HTERT RPE-1 (cell line): ENCODE measurements around the gene USP40.

Experiments used
- in situ Hi-C: fragments of 300-500 bp; cut with MboI; formaldehyde crosslinking; loops from 4 replicates; pipeline ENCODE4 v1.14.3; 2020; ENCODE audit warnings: low sequenced_read_pairs

The USP40 gene

DNA sequence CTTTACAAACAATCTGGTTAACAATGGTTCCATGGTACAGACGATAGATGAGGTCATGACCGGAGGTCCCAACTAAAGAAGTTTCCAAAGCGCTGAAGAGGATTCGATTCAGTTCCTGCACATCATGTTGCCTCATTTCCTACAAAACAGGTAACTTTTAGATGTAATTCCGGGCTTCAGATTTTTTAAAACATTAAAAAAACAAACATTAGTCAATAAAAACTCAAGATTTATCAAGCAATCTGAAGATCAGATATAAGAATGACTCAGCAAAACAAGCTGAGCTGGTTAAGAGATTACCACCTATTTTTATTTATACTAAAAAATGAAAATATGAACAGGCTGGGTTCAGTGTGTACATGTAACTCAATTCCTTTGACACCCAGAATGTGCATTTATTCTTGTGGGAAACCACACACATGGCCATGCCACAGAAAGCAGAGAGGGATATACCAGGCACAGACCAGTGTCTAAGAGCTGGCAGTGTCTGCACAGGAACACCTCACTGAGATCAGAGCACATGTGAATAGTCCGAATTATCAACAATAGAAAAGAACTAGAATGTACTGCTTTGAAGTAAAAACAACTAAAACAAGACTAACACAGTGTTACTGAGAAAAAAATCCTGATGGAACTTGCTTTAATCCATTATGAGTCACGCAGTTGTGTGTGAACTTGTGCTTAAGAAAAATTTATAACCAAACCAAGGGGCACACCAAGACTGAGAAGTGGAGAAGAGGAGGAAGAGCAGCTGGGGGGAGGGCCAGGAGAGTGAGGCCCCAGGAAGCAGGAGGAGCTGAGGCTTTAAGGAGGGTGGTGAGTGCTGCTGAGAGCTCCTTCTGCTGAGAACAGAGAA is 9.5 kb downstream of the USP40 start:
- in situ Hi-C loops = no loop called here

DNA sequence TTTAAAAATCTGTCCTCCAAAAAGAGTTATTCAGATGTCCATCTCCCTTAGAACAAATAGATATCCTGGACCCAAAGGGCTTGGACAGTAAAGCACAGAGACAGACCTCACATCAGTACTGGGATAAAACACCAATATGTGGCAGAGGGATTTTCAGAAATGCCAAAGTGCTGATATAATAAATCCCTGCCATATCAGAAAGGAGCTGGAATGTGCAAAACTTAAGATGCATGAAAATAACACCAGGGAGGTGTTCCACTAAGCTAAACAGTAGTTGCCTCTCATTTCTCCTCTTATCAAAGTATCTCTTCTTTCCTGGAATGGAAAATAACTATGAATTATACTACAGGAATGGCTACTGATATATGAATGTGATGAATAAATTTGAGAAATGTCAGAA is 13.2 kb downstream of the USP40 start:
- in situ Hi-C loops = no loop called here

DNA sequence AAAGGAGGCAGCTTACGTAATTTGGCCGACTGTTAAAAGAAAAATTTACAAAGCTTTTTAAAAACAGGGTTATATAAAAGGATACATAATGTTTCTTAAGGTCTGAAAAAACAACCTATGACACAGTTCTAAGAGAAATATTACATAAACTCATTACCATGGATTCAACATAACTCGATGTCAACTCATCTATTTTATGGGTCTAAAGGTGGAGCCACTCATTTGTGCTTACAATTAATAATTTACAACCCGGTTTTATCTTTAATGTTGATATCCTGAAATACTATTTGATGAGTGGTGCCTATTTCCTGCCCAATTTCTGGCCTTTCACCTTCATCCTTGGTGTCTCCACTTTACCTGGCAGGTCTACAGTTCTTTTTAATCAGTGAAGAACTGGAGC is 15.1 kb downstream of the USP40 start:
- in situ Hi-C loops = no loop called here

DNA sequence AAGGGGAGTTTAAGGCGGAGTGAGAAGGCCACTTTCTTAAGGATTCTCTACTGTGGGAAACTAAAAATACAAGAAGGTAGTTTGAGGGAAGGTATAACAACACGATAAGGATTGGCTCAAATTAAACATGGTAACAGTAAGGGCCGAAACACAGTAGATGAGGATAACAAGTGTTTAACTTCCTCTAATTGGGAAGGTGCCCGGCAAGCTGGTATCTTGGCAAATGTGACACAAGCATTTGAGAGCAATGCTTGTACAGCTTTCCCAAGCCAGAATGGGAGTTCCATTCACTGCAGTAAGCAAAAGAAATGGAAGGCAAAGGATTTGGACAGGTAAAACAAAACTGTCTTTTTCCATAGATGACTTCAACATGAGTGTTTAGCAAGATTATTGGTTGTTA is 19.8 kb downstream of the USP40 start:
- in situ Hi-C loops = no loop called here

DNA sequence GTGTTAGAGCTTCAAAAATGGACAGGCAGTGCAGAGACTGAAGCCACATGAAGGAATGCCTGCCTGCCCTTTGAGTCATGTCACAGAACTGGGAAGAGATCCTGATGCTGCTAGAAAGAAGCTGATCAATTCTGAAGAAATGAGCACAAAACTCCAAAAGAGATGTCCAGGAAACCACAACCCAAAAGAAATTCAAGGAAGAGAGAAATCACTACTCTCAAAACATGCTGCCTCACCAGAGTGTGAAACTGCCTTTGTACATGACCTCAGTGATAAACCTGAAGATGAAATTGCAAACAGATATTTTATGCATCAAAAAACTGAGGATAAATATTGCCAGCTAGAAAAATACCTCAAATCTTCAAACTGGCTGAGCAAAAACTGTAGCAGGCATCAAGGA is 20.5 kb downstream of the USP40 start:
- in situ Hi-C loops = no loop called here

DNA sequence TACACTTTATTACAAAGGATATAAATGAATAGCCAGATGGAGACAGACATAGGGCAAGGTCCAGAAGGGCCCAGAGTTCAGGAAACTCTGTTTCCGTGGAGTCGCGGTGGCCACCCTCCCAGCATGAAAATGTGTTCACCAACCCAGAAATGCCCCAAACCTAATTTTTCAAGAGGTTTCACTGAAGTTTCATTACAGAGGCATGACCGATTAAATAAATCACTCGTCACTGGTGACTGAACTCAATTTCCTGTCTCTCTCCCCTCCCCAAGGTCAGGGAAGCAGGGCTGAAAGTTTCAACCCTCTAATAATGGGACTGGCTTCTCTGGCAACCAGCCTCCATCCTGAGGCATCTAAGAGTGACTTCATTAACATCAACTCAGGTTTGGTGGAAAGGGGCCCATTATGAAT is 22.4 kb downstream of the USP40 start:
- in situ Hi-C loops = no loop called here

DNA sequence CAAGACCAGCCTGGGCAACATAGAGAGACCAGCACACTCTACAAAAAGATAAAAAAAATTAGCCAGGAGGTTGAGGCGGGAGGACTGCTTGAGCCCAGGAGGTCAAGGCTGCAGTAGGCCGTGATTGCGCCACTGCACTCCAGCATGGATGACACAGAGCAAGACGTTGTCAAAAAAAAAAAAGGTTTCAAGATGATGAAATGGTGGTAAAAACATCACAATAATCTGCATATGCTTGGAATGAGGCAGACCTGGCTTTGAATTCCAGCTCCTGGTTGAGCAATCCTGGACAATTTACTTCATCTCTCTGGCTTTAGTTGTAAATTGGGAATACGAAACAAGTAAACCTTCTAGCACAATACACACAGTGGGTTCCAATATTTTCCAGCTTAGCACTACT is 24.1 kb downstream of the USP40 start:
- in situ Hi-C loops = no loop called here

DNA sequence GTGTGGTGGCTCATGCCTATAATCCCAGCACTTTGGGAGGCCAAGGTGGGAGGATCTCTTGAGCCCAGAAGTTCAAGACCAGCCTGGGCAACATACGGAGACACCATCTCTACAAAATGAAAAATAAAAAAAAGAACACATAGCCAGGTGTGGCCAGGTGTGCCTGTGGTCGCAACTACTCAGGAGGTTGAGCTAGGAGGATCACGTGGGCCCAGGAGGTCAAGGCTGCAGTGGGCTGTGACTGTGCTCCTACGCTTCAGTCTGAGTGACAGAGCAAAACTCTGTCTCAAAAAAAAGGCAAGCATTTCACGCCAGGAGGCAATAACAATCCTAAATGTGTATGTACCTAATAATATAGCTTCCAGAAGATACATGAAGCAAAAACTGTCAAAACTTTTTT is 27.8 kb downstream of the USP40 start:
- in situ Hi-C loops = no loop called here

DNA sequence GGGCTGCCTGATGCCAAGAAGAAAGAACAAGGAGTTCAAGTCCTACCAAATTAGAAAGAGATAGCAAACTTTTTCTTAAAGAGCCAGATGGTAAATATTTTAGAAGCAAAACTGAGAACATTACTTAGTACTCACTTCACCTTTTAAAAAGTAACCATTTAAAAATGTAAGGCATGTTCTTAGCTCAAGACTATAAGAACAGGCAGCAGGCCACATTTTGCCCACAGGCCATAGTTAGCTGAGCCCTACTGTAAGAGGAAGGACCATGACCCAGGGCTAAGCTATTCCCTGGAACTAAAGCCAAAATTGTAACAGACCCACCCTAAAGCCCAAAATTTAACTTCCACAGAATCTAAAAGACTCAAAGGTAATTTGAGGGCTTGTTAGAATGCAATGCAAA is 31.3 kb downstream of the USP40 start:
- in situ Hi-C loops = no loop called here

DNA sequence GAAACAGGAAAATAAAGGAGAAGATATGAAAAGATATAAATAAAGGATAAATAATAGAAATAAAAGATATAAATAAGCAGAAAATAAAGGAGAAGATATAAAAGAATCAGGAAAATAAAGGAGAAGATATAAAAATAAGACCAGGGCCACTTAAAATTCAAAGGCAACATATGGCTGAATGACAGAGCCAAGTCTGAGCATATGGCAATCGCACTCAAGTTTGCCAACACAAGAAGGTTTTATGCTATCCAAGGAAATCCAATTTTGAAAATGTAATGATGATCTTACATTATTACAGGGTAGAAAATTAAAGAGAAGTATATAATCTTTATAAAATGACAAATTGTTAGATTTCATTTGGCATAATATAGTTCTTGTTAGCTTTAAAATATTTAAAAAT is 33.6 kb downstream of the USP40 start:
- in situ Hi-C loops = no loop called here

DNA sequence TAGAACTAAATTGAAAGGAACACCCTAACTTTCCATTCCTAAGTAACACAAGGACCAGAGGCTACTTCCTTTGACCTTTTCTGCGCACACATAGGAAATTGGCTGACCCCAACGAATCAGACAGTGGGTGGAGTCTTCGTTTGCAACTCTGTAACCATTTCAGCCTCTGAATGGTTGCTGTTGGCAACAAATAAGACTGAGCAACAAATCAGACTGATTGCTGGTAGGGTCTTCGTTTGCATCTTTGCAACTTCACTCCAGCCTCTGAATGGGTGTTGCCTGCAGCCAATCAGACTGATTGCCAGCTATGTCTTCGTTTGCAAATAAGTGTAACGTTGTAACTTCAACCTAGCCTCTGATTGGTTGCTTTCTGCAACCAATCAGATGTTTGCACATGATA is 34.6 kb downstream of the USP40 start:
- in situ Hi-C loops = no loop called here

DNA sequence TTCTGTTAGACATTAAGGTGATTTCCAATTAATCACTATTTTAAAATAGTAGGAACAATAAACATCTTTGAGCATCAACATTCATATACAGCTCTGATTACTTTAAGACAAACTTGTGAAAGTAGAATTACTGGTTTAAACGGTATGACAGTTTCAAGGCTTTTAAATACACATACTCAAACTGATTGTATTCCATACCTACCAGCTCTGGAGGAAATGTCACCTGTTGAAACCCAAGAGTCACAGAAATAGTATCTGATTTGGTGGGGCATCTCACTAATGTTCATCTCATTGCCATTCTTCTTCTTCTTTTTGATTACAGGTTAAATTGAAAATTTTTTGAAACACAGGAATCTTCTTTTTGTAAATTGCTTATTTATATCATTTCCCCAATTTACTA is 36.2 kb downstream of the USP40 start:
- in situ Hi-C loops = no loop called here

DNA sequence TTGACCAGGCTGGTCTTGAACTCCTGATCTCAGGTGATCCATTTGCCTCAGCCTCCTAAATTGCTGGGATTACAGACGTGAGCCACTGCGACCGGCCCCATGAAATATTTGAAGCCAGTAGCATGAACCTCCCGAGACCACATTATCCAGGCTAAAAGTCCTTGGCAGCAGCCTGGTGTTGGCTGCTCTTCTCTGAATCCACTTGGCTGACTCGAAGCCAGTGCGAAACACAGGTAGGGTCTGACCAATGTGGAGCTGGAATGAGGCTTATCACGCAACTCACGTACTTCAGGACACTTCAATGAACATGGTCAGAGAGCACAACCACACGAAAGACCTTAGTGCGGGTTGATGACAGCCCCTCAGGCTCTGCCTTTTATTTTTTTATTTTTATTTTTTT is 38.4 kb downstream of the USP40 start:
- in situ Hi-C loops = no loop called here

DNA sequence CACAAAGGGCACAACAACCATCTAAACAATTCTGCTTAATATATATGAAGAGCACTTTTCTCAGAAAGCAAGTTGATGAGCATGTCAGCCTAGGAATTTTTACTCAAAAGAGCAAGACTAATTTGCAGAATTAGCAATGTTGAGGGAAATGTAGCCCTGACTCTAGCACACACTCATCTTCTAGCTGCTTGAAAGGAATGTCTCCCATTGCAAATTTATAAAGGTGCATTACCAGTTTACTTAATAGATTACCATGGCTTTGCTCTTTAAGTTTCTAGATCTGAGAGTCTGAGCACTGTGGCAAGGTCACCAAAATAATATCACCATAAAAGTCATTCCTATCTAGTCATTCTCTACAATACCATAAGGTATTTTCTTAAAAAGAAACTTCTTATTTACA is 40.8 kb downstream of the USP40 start:
- in situ Hi-C loops = no loop called here

DNA sequence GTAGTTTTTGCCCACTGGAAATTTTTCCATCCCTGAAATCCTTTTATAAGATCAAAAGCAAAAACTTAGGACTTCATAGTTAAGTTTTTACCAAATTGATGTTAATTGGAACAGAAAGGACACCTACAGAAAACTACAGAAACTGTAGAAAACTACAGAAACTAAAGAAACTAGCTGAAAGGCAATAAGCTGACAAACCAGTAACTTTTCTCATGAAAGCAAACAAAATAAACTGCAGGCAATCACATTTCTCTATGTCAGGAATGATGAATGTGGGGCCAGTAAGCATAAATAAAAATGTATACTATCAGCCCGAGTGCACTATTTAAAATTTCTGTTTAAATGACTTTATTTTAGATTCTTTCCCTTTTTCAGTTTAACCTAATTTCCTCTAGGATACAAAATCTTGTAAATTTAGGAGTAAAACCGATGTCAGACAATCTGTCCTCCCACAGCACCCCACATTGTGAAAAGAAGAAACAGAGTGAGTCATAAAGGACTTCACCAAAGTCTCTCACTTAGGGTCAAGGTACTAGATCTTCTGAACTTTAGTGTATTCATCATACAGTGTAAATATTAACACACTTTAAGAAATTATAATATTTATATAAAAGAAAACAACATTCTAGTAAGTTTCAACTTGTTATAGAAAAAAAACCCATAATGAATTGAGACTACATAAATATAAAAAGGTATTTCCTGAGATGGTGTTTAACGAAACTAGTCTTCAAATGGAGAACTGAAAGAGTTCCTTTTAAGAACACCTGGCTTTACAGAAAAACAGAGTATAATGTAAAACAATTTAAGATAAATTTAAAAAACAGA is 46.6 kb downstream of the USP40 start:
- in situ Hi-C loops = no loop called here

DNA sequence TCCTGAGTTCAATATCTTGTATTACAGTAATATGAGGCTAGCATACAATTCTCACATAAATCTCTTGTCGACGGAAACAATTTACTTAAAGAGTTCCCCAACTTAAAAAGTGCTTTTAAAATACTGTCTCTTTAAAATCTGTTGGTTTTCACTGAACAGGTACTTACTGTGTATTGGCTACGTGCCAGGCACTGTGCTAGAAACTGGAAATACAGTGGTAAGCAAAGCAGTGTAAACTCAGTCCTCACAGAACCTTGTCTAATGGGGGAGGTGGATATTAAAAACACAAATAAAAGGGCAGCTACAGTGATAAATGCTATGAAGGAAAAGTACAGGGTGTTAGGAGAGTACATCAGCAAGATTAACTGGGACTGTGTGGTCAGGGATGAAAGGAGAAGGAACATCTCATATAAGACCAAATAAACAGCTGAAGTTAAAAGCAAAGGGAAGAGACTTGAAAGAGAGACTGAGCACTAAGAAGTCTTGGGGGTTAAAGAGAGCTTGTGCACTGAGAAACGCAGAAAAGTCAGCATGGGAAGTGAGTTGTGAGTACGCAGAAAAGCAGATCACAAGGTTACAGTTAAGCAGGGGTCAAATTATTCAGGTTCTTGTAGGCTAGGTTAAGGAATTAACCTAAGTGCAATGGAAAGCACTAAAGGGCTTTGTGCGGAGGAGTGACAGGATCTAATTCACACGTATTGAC is 52.5 kb downstream of the USP40 start:
- in situ Hi-C loops = no loop called here

DNA sequence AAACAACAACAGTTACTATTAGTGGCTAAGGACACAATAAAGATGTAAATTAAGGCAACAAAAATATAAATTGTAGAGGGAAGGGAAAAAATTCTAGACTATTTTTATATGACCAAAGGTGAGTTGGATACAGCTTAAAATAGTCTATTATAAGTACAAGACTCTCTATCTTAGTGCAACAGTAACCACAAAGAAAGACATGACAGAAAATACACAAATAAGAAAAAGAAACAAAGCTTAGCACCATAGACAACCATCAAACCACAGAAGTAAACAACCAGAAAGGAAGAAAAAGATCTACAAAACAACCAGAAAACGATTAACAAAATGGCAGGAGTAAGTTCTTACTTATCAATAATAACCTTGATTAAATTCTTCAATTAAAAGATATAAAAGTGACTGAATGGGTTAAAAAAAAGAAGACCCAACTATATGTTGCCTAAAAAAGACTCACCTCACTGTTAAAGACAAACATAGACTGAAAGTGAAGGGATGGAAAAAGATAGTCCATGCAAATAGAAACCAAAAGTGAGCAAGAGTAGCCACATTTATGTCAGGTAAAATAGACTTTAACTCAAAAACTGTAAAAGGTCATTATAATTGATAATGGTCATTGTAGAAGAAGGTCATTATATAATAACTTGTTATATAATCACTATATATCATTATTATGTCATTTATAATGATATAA is 62.5 kb downstream of the USP40 start:
- in situ Hi-C loops = no loop called here

DNA sequence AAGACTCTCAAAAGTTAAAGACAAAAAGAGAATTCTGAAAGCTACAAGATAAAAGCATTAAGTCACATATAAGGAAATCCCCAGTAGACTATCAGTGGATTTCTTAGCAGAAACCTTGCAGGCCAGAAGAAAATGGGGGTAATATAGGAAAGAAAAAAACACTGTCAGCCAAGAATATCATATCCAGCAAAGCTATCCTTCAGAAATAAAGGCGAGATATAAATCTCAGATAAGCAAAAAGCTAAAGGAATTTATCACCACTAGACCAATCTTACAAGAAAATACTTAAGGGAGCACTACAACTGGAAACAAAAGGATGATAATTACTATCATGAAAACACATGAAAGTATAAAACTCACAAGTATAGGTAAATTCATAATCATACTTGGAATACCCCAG is 63.1 kb downstream of the USP40 start:
- in situ Hi-C loops = no loop called here

DNA sequence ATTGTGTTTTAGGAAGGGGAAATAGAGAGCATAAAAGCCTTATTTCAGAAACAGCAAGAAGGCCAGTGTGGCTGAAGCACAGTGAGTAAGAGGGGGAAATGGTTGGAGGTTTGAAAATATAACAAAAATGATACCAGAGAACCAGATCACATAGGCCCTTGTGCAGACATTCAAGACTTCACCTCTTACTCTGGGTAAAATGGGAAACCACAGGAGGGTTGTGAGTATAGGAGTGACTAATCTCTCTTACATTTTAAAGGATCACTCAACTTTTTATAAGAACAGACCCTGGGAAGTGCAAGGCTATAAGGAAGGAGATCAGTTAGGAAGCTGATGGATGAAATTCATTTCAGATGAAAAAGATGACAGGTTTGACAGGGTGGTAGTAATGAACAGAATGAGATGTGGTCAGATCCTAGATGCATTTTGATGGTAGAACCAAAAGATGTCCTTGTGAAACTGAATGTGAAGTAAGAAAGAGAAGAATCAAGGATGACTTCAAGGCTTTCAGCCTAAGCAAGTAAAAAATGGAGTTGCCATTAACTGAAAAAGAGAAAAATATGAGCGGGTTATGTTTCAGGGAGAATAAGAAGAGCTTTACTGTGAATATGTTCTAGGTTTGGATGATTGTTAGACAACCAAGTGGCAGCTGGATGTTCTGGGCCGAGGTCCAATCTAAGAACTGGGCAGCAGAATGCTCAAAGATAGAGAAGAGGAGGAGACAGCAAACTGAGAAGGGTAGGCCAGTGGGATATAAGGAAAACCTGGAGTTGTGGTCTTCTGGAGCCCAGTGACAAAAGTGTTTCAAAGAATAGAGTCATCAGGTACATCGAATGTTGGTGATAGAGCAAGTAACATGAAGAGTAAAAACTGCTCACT is 65.1 kb downstream of the USP40 start:
- in situ Hi-C loops = no loop called here

DNA sequence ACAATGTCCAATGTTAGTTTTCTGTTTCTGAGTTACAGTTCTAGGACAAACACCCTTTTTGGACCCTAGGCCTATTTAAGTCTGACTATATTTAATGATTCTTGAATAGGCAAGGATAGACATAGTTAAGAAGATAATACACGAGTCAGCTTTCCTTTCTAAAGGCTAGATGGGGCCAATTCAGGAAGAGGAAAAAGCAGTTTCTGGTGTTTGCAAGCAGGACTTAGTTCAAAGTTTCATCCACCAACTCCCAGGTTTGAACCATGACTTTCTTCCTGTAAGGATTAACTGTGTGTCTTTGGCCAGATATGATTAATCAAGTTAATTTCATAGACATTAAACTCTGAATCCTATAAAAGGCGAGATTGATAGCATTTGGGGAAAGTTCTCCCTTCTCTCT is 66.7 kb downstream of the USP40 start:
- in situ Hi-C loops = no loop called here
